Activated CD4-positive, alpha-beta T cell treated with anti-CD3 and anti-CD28 coated beads, Interleukin-2, amount 50 U/mL, for 16 hours (primary cell): ENCODE results near the gene ROPN1.
"Not testable (repeated sequence)": the region's sequence is repeated elsewhere in the genome, so short reads cannot be mapped to it uniquely, and the experiment has no call there.

Experiments used
- DNase-seq: peaks from one replicate; pipeline ENCODE4 v3.0.0-alpha.2; 2020

The ROPN1 gene

GRCh38 chr3:123993818-123994217 is 1.9 kb upstream of the ROPN1 start:
- no peak for DNase-seq

GRCh38 chr3:123986427-123986826 is 5.5 kb downstream of the ROPN1 start:
- no peak for DNase-seq

- no peak for DNase-seq
Measured at GRCh38 chr3:123984957-123985356, 7.0 kb downstream of the ROPN1 start.

GRCh38 chr3:123984350-123984749 is 7.6 kb downstream of the ROPN1 start:
- no peak for DNase-seq

GRCh38 chr3:123981317-123981716 is 10.6 kb downstream of the ROPN1 start:
- DNase-seq = not testable (repeated sequence)

GRCh38 chr3:123980539-123980938 is 11.4 kb downstream of the ROPN1 start:
- DNase-seq = no peak

- peak; percentile 18 for DNase-seq
Measured at GRCh38 chr3:123979525-123980501, 12.1 kb downstream of the ROPN1 start.

- DNase-seq = not testable (repeated sequence)
Measured at GRCh38 chr3:123976904-123977303, 15.0 kb downstream of the ROPN1 start.

GRCh38 chr3:123976181-123976898 is 15.6 kb downstream of the ROPN1 start:
- DNase-seq = not testable (repeated sequence)

GRCh38 chr3:123975030-123975429 is 16.9 kb downstream of the ROPN1 start:
- not testable (repeated sequence) for DNase-seq

- no peak for DNase-seq
Measured at GRCh38 chr3:123971406-123971805, 20.5 kb downstream of the ROPN1 start.

GRCh38 chr3:123967260-123967659 is 24.7 kb downstream of the ROPN1 start:
- DNase-seq = not testable (repeated sequence)

- DNase-seq = not testable (repeated sequence)
Measured at GRCh38 chr3:123966799-123967198, 25.1 kb downstream of the ROPN1 start.

- DNase-seq = not testable (repeated sequence)
Measured at GRCh38 chr3:123964793-123965192, 27.1 kb downstream of the ROPN1 start.

- no peak for DNase-seq
Measured at GRCh38 chr3:123961508-123961856, 30.4 kb downstream of the ROPN1 start.

GRCh38 chr3:123960781-123961507 is 31.0 kb downstream of the ROPN1 start, which contains the start of gene CCDC14:
Gene CCDC14, minus strand, starts transcription at chr3:123961229. Its CDS starts 56 bp downstream, at chr3:123961173.
- DNase-seq = peak; percentile 88

GRCh38 chr3:123953735-123954134 is 38.2 kb downstream of the ROPN1 start:
- no peak for DNase-seq

- DNase-seq = no peak
Measured at GRCh38 chr3:123952844-123953520, 38.9 kb downstream of the ROPN1 start.

GRCh38 chr3:123951522-123952447 is 40.1 kb downstream of the ROPN1 start:
- DNase-seq = no peak

- DNase-seq = no peak
Measured at GRCh38 chr3:123949641-123950040, 42.3 kb downstream of the ROPN1 start.

GRCh38 chr3:123948449-123948848 is 43.5 kb downstream of the ROPN1 start:
- DNase-seq = no peak
